ENCODE data around the gene CSAD. TPM values are rescaled to one million over a fixed set of nuclear protein-coding genes. Genes with fewer than 3 reads are reported as not detected.

CSAD gene, protein sequence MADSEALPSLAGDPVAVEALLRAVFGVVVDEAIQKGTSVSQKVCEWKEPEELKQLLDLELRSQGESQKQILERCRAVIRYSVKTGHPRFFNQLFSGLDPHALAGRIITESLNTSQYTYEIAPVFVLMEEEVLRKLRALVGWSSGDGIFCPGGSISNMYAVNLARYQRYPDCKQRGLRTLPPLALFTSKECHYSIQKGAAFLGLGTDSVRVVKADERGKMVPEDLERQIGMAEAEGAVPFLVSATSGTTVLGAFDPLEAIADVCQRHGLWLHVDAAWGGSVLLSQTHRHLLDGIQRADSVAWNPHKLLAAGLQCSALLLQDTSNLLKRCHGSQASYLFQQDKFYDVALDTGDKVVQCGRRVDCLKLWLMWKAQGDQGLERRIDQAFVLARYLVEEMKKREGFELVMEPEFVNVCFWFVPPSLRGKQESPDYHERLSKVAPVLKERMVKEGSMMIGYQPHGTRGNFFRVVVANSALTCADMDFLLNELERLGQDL
- total RNA-seq (10 to 100 TPM; 10.1 to 28.4 (median 16.1) TPM), polyA plus RNA-seq (10 to 100 TPM; 78.5 to 83.2 TPM)

DNA sequence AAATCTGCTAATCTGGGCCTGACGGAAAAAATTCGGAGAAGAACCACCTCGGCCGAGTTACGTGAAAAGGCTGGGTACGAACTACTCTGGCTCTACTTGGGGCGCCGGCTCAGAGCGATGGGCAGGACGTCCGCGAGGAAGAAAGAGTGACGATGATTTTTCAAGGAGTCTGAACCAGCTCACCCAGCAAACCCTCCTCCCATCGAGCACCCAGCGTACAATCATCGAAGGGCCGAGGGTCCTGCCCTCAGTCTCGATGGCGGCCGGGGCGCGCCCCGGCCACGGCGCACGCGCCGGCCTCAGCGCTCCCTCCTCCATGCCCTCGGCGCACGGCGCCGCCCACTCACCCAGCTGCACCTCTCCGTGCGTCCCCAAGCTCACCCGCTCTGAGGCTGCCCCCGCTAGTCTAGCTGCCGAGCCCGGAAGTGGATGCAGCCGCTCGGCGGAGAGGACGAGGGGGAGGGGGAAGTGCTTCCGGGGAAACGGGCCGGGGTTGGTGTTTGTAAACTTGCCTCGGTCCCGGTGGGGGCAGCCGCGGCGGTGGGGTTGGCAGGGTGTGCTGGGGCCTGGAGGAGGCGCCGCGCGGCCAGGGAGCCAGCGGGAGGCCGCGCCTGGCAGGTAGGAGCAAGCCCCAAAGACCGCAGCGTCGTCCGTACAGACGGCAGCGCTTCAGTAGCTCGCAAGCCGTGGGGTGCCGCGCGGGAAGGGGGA lies at the start of gene CSAD, which contains the start of gene ZNF740:
CSAD (minus strand) TSS at position 706 of the 711 bp plus-strand sequence. CDS start 7,455 bp downstream, outside the sequence.
ZNF740 (plus strand) TSS at position 503 of the 711 bp plus-strand sequence. CDS start 1,262 bp downstream, outside the sequence.
- Histone ChIP-seq H3K9me3 (no peaks in the 10 kb centered on the region), H3K27me3 (no peaks in the 10 kb centered on the region), H3K27ac (peak within 1 kb of the TSS; percentile 73 to 94 (median 89)), H3K36me3 (peaks cover 0 to 13% (median under 1%) of the 10 kb centered on the region in 3 donors), H3K4me1 (peaks cover 14 to 28% (median 23%) of the 10 kb centered on the region in 3 donors), H3K4me3 (peak within 1 kb of the TSS; percentile 61 to 75 (median 68))
- 0 to 2% methylated on average over 63 to 70 of the region's 70 CpGs for WGBS, 2 donors
- intact Hi-C loops (cut with DNase I) = no loop called here
- TF ChIP-seq, protein P1, sequence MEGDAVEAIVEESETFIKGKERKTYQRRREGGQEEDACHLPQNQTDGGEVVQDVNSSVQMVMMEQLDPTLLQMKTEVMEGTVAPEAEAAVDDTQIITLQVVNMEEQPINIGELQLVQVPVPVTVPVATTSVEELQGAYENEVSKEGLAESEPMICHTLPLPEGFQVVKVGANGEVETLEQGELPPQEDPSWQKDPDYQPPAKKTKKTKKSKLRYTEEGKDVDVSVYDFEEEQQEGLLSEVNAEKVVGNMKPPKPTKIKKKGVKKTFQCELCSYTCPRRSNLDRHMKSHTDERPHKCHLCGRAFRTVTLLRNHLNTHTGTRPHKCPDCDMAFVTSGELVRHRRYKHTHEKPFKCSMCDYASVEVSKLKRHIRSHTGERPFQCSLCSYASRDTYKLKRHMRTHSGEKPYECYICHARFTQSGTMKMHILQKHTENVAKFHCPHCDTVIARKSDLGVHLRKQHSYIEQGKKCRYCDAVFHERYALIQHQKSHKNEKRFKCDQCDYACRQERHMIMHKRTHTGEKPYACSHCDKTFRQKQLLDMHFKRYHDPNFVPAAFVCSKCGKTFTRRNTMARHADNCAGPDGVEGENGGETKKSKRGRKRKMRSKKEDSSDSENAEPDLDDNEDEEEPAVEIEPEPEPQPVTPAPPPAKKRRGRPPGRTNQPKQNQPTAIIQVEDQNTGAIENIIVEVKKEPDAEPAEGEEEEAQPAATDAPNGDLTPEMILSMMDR (IDR thresholded peaks at IDR 0.05) = no peak
- FAIRE-seq (no peak), DNase-seq (peak; percentile 96 to 99 (median 97)), ATAC-seq (peak; percentile 96 to 99 (median 97))

DNA sequence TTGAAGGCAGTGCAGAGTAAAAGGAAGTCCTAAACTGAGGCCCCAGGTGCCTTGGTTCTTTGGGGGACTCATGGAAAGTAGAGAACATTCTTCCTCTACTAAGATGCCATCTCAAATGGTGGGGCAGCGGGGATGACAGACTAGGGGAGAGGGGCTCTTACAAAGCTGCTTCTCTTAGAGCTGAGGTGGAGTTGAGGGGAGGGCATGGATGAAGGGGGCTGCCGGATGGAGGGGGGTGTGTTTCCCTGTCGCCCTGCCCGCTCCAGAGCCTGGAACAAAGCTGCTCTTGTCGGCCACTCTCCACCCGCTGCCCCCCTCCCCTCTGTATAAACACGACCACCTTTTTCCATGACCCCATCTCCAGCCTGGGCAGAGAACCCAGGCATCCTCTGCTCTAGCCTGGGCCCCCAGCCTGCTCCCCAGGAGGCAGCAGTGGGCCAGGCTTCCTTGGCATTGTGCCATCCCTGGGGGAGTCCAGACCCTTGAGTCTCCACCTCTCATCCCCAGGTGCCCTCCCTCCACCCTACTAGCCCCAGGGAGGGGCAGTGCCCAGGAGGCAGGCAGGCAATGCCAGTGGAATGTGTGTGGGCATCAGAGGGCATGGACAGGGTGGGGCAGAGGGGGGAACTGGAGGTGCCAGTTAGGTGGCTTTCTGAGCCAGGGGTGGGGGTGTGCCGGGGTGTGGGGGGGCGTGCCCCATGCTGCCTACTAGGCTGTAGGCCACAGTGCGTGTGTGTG lies 49.6 kb upstream of the CSAD start:
- no peaks in the 10 kb centered on the region for H3K4me1 ChIP-seq
- TF ChIP-seq, protein P1 (IDR thresholded peaks at IDR 0.05) = no peak

DNA sequence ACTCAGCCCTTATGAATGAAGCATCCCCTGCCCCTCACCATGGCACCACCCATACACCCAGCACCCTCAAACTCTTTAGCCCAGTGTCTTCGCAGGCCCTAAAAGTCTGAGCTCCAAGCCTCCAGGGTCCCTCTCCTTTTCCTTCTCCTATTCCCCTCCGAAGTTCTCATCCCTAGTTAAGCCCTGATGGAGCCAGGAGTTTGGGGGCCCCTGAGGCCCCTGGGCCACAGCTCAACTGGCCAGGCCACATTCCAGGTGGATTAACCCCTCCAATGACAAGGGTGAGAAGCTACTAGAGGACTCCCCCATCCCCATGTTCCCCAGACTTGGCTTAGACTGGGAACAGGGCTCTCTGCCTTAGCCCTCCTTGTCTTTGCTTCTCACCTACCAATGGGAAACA lies 48.7 kb upstream of the CSAD start:
- Histone ChIP-seq H3K27me3 (no peaks in the 10 kb centered on the region), H3K36me3 (no peaks in the 10 kb centered on the region), H3K9me3 (no peaks in the 10 kb centered on the region), H3K4me1 (no peaks in the 10 kb centered on the region), H3K27ac (peak overlapping the region in 1 of 4 donors; percentile 22), H3K4me3 (no peak overlapping the region)
- TF ChIP-seq, protein P1 (IDR thresholded peaks at IDR 0.05) = no peak
- ATAC-seq = no peak
- no peak for FAIRE-seq
- intact Hi-C loops (cut with DNase I) = no loop called here
- DNase-seq = peak in 1 of 6 donors; percentile 1
- 88 to 91% methylated on average over 2 of the region's 2 CpGs for WGBS, 2 donors

More for the DNA sequence above, 49.6 kb upstream of the CSAD start:
- Histone ChIP-seq H3K27me3 (no peaks in the 10 kb centered on the region), H3K36me3 (no peaks in the 10 kb centered on the region), H3K4me3 (no peak overlapping the region), H3K27ac (peak overlapping the region in 2 of 4 donors; percentile 22 to 23), H3K9me3 (no peaks in the 10 kb centered on the region)
- FAIRE-seq (no peak), ATAC-seq (peak; percentile 48 to 71 (median 56)), DNase-seq (peak; percentile 59 to 83 (median 70))
- WGBS, 2 donors = 44 to 51% methylated on average over 8 to 9 of the region's 10 CpGs
- intact Hi-C loops (cut with DNase I) = no loop called here

DNA sequence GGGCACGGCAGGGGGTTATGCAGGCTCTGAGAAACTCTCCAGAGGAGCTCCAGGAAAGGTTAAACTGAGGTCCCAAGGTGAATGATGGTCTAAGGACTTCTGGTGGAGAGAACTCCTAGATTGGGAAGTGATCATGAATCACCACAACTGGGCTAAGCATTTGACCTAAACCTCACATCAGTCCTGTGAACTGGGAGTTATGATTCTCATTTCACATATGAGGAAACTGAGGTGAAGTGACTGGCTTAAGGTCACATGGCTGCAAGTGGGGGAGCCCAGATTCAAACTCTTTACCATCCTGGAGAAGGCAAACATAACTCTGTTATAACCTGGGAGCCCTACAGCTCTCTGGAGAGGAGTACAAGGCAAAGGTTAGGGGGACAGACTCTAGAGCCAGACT lies 47.1 kb upstream of the CSAD start:
- WGBS, 2 donors = 84 to 92% methylated on average over 1 of the region's 1 CpG
- ATAC-seq (no peak), FAIRE-seq (no peak), DNase-seq (no peak)
- Histone ChIP-seq H3K4me3 (no peak overlapping the region), H3K9me3 (no peaks in the 10 kb centered on the region), H3K36me3 (no peaks in the 10 kb centered on the region), H3K4me1 (peaks cover 0 to 8% (median 0%) of the 10 kb centered on the region in 3 donors), H3K27me3 (no peaks in the 10 kb centered on the region), H3K27ac (no peak overlapping the region)
- intact Hi-C loops (cut with DNase I) = no loop called here
- TF ChIP-seq, protein P1 (IDR thresholded peaks at IDR 0.05) = no peak
